GM10248 (cell line): ENCODE data around the gene TAF9.
"Not testable (repeated sequence)": the region's sequence is repeated elsewhere in the genome, so short reads cannot be mapped to it uniquely, and the experiment has no call there.

Experiments
- CTCF ChIA-PET: fragments of 300-600 bp; sonication (Branson Sonifier 250); formaldehyde crosslinking; extraction: SDS; loops from one replicate; lab custom pipeline; 2021; ENCODE audit warnings: antibody characterized with exemption; lab: Yijun Ruan, JAX
- POLR2A ChIA-PET: fragments of 350-650 bp; sonication (Branson Sonifier 250); formaldehyde crosslinking; extraction: SDS; loops from one replicate; lab custom pipeline; 2020; ENCODE audit warnings: antibody characterized with exemption; lab: Yijun Ruan, JAX
- DNase-seq: peaks from one replicate; pipeline ENCODE4 v3.0.0; 2012; ENCODE audit errors: extremely low spot score
- CTCF ChIP-seq: IDR thresholded peaks from 2 replicates; pipeline ENCODE4 v1.5.1; 2012; ENCODE audit warnings: mild to moderate bottlenecking, low read depth; ENCODE audit errors: extremely low read depth, missing control alignments, control extremely low read depth

TAF9 gene

GRCh38 chr5:69343083-69343482 is 26.2 kb downstream of the TAF9 start:
- DNase-seq, result no peak
- CTCF ChIA-PET, result interaction anchor here (0.7 to 1.9 kb wide), 2 partner anchors 9 to 11 kb away, joined by 3 to 7 read pairs; no protein-coding TSS in a partner anchor
- TF ChIP-seq CTCF, result no peak
- POLR2A ChIA-PET, result no interaction called here

- CTCF ChIA-PET, result interaction anchor here (1.5 to 1.9 kb wide), 2 partner anchors 7 to 31 kb away, joined by 5 to 7 read pairs; no protein-coding TSS in a partner anchor
- no peak for DNase-seq
- POLR2A ChIA-PET, result no interaction called here
- no peak for TF ChIP-seq CTCF
These were observed 27.7 kb downstream of the TAF9 start for GRCh38 chr5:69341520-69342161.

GRCh38 chr5:69335341-69335935 is 33.9 kb downstream of the TAF9 start:
- TF ChIP-seq CTCF, result no peak
- ChIA-PET POLR2A (interaction anchor here (0.6 kb wide), 2 partner anchors 32 to 118 kb away, joined by 5 to 9 read pairs; no protein-coding TSS in a partner anchor), CTCF (interaction anchor here (1.0 to 3.3 kb wide), 12 partner anchors 11 to 294 kb away, joined by 3 to 32 read pairs (median 5); partner anchors contain the start of genes CDK7, CENPH and SLC30A5)
- DNase-seq, result no peak

GRCh38 chr5:69334793-69335268 is 34.5 kb downstream of the TAF9 start:
- ChIA-PET POLR2A (interaction anchor here (0.6 kb wide), 1 partner anchor 118 kb away, joined by 5 read pairs; no protein-coding TSS in a partner anchor), CTCF (interaction anchor here (0.8 to 3.3 kb wide), 15 partner anchors 8 to 294 kb away, joined by 3 to 32 read pairs (median 4); partner anchors contain the start of genes CDK7, CENPH and SLC30A5)
- DNase-seq, result peak; percentile 79
- peak; percentile 87 for TF ChIP-seq CTCF

GRCh38 chr5:69333668-69334315 is 35.5 kb downstream of the TAF9 start:
- not testable (repeated sequence) for DNase-seq
- ChIA-PET CTCF (interaction anchor here (0.8 to 3.3 kb wide), 13 partner anchors 9 to 284 kb away, joined by 3 to 32 read pairs (median 6); partner anchors contain the start of genes CENPH and SLC30A5), POLR2A (interaction anchor here (0.6 kb wide), 1 partner anchor 120 kb away, joined by 3 read pairs; no protein-coding TSS in a partner anchor)

- CTCF ChIA-PET, result interaction anchor here (1.1 to 1.5 kb wide), 2 partner anchors 26 to 238 kb away, joined by 3 to 8 read pairs; partner anchors contain the start of gene SLC30A5
- POLR2A ChIA-PET, result no interaction called here
- no peak for DNase-seq
- no peak for TF ChIP-seq CTCF
These were observed 37.5 kb downstream of the TAF9 start for GRCh38 chr5:69331528-69332445.
